ENCODE results near the gene NDUFB7. TPM values are rescaled to one million over a fixed set of nuclear protein-coding genes. Genes with fewer than 3 reads are reported as not detected.
A peak's percentile ranks its signal among the peaks of the same experiment; 100 is the strongest.
"Not testable (repeated sequence)": the region's sequence is repeated elsewhere in the genome, so short reads cannot be mapped to it uniquely, and the experiment has no call there.

Gene NDUFB7
- total RNA-seq, 2 experiments from 2014 or later = 141 to 282 TPM

DNA sequence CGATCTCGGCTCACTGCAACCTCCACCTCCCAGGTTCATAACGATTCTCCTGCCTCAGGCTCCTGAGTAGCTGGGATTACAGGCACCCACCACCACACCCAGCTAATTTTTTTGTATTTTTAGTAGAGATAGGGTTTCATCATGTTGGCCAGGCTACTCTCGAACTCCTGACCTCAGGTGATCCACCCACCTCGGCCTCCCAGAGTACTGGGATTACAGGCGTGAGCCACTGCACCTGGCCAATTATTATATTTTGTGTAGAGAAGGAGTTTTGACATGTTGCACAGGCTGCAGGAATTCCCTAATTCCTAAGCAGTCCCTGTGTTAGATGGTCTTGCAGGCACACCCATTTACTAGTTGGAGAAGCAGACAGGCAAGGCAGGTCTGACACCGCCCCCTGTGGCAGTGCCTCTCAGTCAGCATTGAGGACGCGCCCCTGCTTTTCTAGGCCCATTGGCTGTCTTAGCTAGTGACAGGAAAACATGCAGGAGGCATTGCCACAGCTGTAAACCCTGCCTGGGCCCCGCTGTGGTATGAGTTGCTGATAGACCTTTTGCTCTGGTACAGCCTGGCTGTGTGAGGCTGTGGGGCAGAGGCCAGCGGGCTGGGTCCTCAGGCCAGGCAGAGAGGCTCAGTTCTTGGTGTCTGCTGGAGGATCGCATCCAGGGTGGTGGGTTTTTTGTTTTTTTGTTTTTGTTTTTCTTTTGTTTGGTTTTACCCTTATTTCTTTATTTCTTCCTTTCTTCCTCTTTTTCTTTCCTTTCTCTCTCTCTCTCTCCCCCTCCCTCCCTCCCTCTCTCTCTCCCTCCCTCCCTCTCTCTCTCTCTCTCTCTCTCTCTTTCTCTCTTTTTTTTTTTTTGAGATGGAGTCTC lies 20.5 kb downstream of the NDUFB7 start:
- intact Hi-C loops (cut with micrococcal nuclease; ENCODE audit: unreplicated experiment) = loop anchor here (5.0 kb wide), 1 partner anchor 44 kb away; no protein-coding TSS in a partner anchor
- TF ChIP-seq, protein P1, sequence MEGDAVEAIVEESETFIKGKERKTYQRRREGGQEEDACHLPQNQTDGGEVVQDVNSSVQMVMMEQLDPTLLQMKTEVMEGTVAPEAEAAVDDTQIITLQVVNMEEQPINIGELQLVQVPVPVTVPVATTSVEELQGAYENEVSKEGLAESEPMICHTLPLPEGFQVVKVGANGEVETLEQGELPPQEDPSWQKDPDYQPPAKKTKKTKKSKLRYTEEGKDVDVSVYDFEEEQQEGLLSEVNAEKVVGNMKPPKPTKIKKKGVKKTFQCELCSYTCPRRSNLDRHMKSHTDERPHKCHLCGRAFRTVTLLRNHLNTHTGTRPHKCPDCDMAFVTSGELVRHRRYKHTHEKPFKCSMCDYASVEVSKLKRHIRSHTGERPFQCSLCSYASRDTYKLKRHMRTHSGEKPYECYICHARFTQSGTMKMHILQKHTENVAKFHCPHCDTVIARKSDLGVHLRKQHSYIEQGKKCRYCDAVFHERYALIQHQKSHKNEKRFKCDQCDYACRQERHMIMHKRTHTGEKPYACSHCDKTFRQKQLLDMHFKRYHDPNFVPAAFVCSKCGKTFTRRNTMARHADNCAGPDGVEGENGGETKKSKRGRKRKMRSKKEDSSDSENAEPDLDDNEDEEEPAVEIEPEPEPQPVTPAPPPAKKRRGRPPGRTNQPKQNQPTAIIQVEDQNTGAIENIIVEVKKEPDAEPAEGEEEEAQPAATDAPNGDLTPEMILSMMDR (conservative IDR thresholded peaks at IDR 0.05; ENCODE audit: low read length) = peak; percentile 70
- H3K4me1 ChIP-seq (ENCODE audit: insufficient read depth, low read length, poor library complexity, severe bottlenecking) = peaks cover 26% of the 10 kb centered on the region
- POLR2A ChIA-PET = interaction anchor here (0.5 to 0.6 kb wide), 3 partner anchors 10 to 530 kb away, joined by 3 to 4 read pairs (median 3); no protein-coding TSS in a partner anchor
- H3K9me3 ChIP-seq (ENCODE audit: low read length); H4K20me1 ChIP-seq (ENCODE audit: insufficient read depth, low read length); BruUV-seq (replicated peaks); H3K9me2 ChIP-seq (ENCODE audit: insufficient read depth, low read length); H3K4me3 ChIP-seq (ENCODE audit: low read depth, low read length, poor library complexity, severe bottlenecking); H2AFZ ChIP-seq (ENCODE audit: low read length); CTCF ChIA-PET (ENCODE audit: unreplicated experiment): not testable (repeated sequence)
- peaks cover 22% of the 10 kb centered on the region for H3K36me3 ChIP-seq (ENCODE audit: insufficient read depth, low read length)
- H3K27ac ChIP-seq (ENCODE audit: low read depth, low read length, poor library complexity, severe bottlenecking) = peak overlapping the region; percentile 33
- peaks cover 15% of the 10 kb centered on the region; the same call in 1 of the 2 replicates for H3K79me2 ChIP-seq (ENCODE audit: insufficient read depth, low read depth, low read length)
- DNase-seq (ENCODE audit: low spot score) = peak; percentile 84
- peak overlapping the region; percentile 31 for H3K4me2 ChIP-seq (ENCODE audit: low read length)

DNA sequence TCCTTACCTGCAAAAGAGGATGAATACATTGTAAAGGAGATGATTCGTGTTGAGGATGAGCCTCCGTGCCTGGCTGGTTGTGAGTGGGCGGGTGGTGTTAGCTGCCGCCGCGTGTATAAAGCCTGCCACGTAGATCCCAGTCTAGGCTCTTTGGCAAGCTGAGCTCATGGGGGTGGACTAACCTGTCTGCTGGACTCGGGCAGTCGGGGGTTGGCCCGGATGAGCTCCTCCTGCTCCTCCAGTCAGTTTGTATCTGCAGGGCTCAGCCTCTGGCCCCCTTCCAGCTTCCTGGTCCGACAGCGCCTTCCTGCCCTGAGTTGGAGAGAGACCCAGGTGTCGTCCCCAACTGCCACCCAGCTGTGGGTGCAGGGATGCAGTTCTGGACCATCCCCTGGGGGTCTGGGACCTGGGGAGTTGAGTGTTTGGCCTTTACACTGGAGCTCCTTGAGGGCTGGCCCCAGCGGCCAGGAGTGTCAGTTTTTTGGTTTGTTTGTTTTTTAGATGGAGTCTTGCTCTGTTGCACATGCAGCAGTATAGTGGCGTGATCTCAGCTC lies 21.6 kb downstream of the NDUFB7 start:
- TF ChIP-seq EZH2phosphoT487 (IDR thresholded peaks at IDR 0.05; ENCODE audit: borderline replicate concordance, low read depth, low read length) = no peak
- H3K9me2 ChIP-seq (ENCODE audit: insufficient read depth, low read length) = no peaks in the 10 kb centered on the region
- H3K36me3 ChIP-seq (ENCODE audit: insufficient read depth, low read length) = peaks cover 22% of the 10 kb centered on the region
- H3K4me2 ChIP-seq (ENCODE audit: low read length) = peak overlapping the region; percentile 17; the same call in 1 of the 2 replicates
- H3K9me3 ChIP-seq (ENCODE audit: low read length) = no peaks in the 10 kb centered on the region
- intact Hi-C loops (cut with micrococcal nuclease; ENCODE audit: unreplicated experiment) = loop anchor here (5.0 kb wide), 1 partner anchor 43 kb away; no protein-coding TSS in a partner anchor
- ChIA-PET CTCF (ENCODE audit: unreplicated experiment) (no interaction called here), POLR2A (interaction anchor here (0.6 to 0.9 kb wide), 2 partner anchors 8 to 18 kb away, joined by 3 to 4 read pairs; no protein-coding TSS in a partner anchor)
- no peak overlapping the region for H2AFZ ChIP-seq (ENCODE audit: low read length)
- no peak overlapping the region for H3K27ac ChIP-seq (ENCODE audit: low read depth, low read length, poor library complexity, severe bottlenecking)
- no peaks in the 10 kb centered on the region for H4K20me1 ChIP-seq (ENCODE audit: insufficient read depth, low read length)
- DNase-seq (ENCODE audit: low spot score) = no peak
- no peak overlapping the region for H3K4me3 ChIP-seq (ENCODE audit: low read depth, low read length, poor library complexity, severe bottlenecking)
- no TSS peak for BruUV-seq (replicated peaks)
- H3K79me2 ChIP-seq (ENCODE audit: insufficient read depth, low read depth, low read length) = peaks cover 15% of the 10 kb centered on the region; the same call in 1 of the 2 replicates
- peaks cover 31% of the 10 kb centered on the region for H3K4me1 ChIP-seq (ENCODE audit: insufficient read depth, low read length, poor library complexity, severe bottlenecking)

DNA sequence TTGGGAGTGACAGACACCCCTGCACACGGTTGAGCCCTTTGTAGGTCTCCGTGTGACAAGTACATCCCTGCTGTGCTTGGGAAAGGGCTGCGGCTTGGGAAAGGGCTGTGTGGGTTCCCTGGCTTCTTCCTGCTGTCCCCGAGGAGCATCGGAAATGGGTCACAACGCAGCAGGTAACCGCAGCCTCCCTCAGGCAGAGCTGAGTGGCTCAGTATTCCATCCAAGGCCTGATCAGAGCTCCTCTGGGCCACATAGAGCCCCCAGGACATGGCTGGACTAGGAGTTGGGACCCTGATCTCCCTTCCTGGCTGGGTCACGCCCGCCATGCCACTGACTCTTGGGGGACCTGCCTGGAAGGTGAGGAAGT lies 26.2 kb downstream of the NDUFB7 start:
- Histone ChIP-seq H4K20me1 (ENCODE audit: insufficient read depth, low read length) (no peaks in the 10 kb centered on the region), H3K4me3 (ENCODE audit: low read depth, low read length, poor library complexity, severe bottlenecking) (no peak overlapping the region), H3K79me2 (ENCODE audit: insufficient read depth, low read depth, low read length) (peaks cover 18% of the 10 kb centered on the region; the same call in 1 of the 2 replicates), H3K9me2 (ENCODE audit: insufficient read depth, low read length) (no peaks in the 10 kb centered on the region), H3K4me1 (ENCODE audit: insufficient read depth, low read length, poor library complexity, severe bottlenecking) (peaks cover 15% of the 10 kb centered on the region), H2AFZ (ENCODE audit: low read length) (no peak overlapping the region), H3K36me3 (ENCODE audit: insufficient read depth, low read length) (peaks cover 21% of the 10 kb centered on the region), H3K4me2 (ENCODE audit: low read length) (no peak overlapping the region; the same call in 1 of the 2 replicates), H3K9me3 (ENCODE audit: low read length) (no peaks in the 10 kb centered on the region), H3K27ac (ENCODE audit: low read depth, low read length, poor library complexity, severe bottlenecking) (no peak overlapping the region)
- intact Hi-C loops (cut with micrococcal nuclease; ENCODE audit: unreplicated experiment) = no loop called here
- POLR2A ChIA-PET = interaction anchor here (0.6 to 0.7 kb wide), 3 partner anchors 17 to 719 kb away, joined by 3 read pairs; no protein-coding TSS in a partner anchor
- no peak for TF ChIP-seq EZH2phosphoT487 (IDR thresholded peaks at IDR 0.05; ENCODE audit: borderline replicate concordance, low read depth, low read length)
- TF ChIP-seq, protein P1 (conservative IDR thresholded peaks at IDR 0.05; ENCODE audit: low read length) = no peak
- no peak for DNase-seq (ENCODE audit: low spot score)
- BruUV-seq (replicated peaks) = no TSS peak
- CTCF ChIA-PET (ENCODE audit: unreplicated experiment) = no interaction called here
